HepG2 (cell line): ENCODE data around the gene NAXD. TPM values are rescaled to one million over a fixed set of nuclear protein-coding genes. Genes with fewer than 3 reads are reported as not detected.
A peak's percentile ranks its signal among the peaks of the same experiment; 100 is the strongest.

Source experiments
- ATAC-seq: fragments of 200-7000 bp; cut with Tn5 transposase; 3 replicates; pipeline ENCODE4 v1.9.1; 2020; ENCODE audit warnings: mild to moderate bottlenecking, moderate library complexity
- BruUV-seq: library from RNA; stranded (reverse); fragments of 400-500 nt; replicated peaks from 2 replicates; lab custom pipeline; 2021; lab: Mats Ljungman, UMichigan
- CTCF ChIA-PET: fragments of 300-600 bp; formaldehyde crosslinking; extraction: SDS; loops from one replicate; lab custom pipeline; 2021; ENCODE audit warnings: low total read pairs, inconsistent platforms, low intra/inter-chr PET ratio; lab: Yijun Ruan, JAX
- POLR2A ChIA-PET: fragments of 350-600 bp; sonication (Branson Sonifier 250); formaldehyde crosslinking; loops from one replicate; lab custom pipeline; 2020; ENCODE audit warnings: antibody characterized with exemption, inconsistent platforms; lab: Yijun Ruan, JAX
- DNase-seq: peaks from one replicate; pipeline ENCODE4 v3.0.0-alpha.2; 2015; ENCODE audit warnings: low spot score
- FAIRE-seq: peaks from 3 replicates; lab custom pipeline; 2011; peaks lifted over from hg19 to GRCh38; lab: Jason Lieb, UNC
- H2AFZ ChIP-seq: one replicate; pipeline ENCODE4 v1.6.1; 2011; ENCODE audit warnings: low read length, inconsistent platforms
- H3K27ac ChIP-seq: fragments of 300-600 bp; 3 replicates; pipeline ENCODE4 v1.8.0; 2011; ENCODE audit warnings: mixed run types, mild to moderate bottlenecking, mixed read lengths, low read length, inconsistent platforms; ENCODE audit not compliant: insufficient read depth; ENCODE audit errors: extremely low read length
- H3K27me3 ChIP-seq, 2 experiments: fragments of 200-600 bp in 1 of 2; 2 replicates in 1 of 2; 3 replicates in 1 of 2; pipeline versions ENCODE4 v1.6.0 to v1.8.0; 2011; ENCODE audit warnings: low read length in 2 of 2, mild to moderate bottlenecking in 2 of 2, moderate library complexity in 2 of 2, inconsistent platforms in 1 of 2; ENCODE audit not compliant: insufficient read depth in 2 of 2, control insufficient read depth in 1 of 2
- H3K36me3 ChIP-seq, 2 experiments: fragments of 200-600 bp in 1 of 2; replicated peaks in 1 of 2; 2 replicates in 1 of 2; 3 replicates in 1 of 2; pipeline versions ENCODE4 v1.5.1 to v1.8.0; 2011; ENCODE audit warnings: low read length in 2 of 2, inconsistent platforms in 1 of 2; ENCODE audit not compliant: insufficient read depth in 2 of 2, control insufficient read depth in 1 of 2
- H3K4me1 ChIP-seq: 2 replicates; pipeline ENCODE4 v1.5.1; 2012; ENCODE audit warnings: low read length, inconsistent platforms; ENCODE audit not compliant: insufficient read depth
- H3K4me2 ChIP-seq: 2 replicates; pipeline ENCODE4 v1.6.0; 2011; ENCODE audit warnings: low read depth, low read length, inconsistent platforms
- H3K4me3 ChIP-seq, 3 experiments: fragments of 200-600 bp in 1 of 3; sonication (generic), shearing (Covaris generic) in 1 of 3; replicated peaks in 1 of 3; 2 replicates each; pipeline ENCODE4 v1.5.1; 2011 to 2016; ENCODE audit warnings: low read length in 3 of 3, inconsistent platforms in 2 of 3, low read depth in 2 of 3, mild to moderate bottlenecking in 2 of 3, control low read depth in 1 of 3, mixed read lengths in 1 of 3; ENCODE audit not compliant: insufficient read depth in 1 of 3
- H3K79me2 ChIP-seq: one replicate; pipeline ENCODE4 v1.6.1; 2011; ENCODE audit warnings: low read length, inconsistent platforms; ENCODE audit not compliant: insufficient read depth
- H3K9ac ChIP-seq: 2 replicates; pipeline ENCODE4 v1.6.0; 2011; ENCODE audit warnings: mild to moderate bottlenecking, low read depth, low read length, inconsistent platforms; ENCODE audit not compliant: insufficient read depth
- H3K9me3 ChIP-seq: 2 replicates; pipeline ENCODE4 v1.5.1; 2012; ENCODE audit warnings: mild to moderate bottlenecking, low read length
- H4K20me1 ChIP-seq: 2 replicates; pipeline ENCODE4 v1.6.0; 2011; ENCODE audit warnings: inconsistent platforms, mild to moderate bottlenecking, low read length, moderate library complexity; ENCODE audit not compliant: insufficient read depth
- HDAC1 ChIP-seq: sonication (generic); formaldehyde crosslinking; IDR thresholded peaks from 2 replicates; pipeline ENCODE4 v1.5.1; 2020; ENCODE audit warnings: mild to moderate bottlenecking, missing genetic modification reagents
- ZBTB40 ChIP-seq, 2 experiments: fragments of 450-650 bp in 1 of 2; sonication (generic) in 1 of 2; formaldehyde crosslinking in 1 of 2; IDR thresholded peaks; 2 replicates each; pipeline versions ENCODE4 v1.6.1 to v1.8.0; 2016 to 2022; ENCODE audit warnings: antibody characterized with exemption in 1 of 2, mild to moderate bottlenecking in 1 of 2, missing genetic modification reagents in 1 of 2
- ZNF12 ChIP-seq: sonication (generic); formaldehyde crosslinking; IDR thresholded peaks from 2 replicates; pipeline ENCODE4 v1.5.0; 2020; ENCODE audit warnings: missing genetic modification reagents
- ZNF460 ChIP-seq: sonication (generic); formaldehyde crosslinking; IDR thresholded peaks from 2 replicates; pipeline ENCODE4 v1.5.1; 2020; ENCODE audit warnings: missing genetic modification reagents, mild to moderate bottlenecking, borderline replicate concordance
- WGBS: methylation state at CpG from one replicate; pipeline ENCODE4 v1.1.6; 2017; ENCODE audit warnings: low lambda C conversion rate; 5-methylcytosine and 5-hydroxymethylcytosine counted together
- in situ Hi-C: cut with HindIII; loops from 2 replicates; pipeline ENCODE4 v1.10.0; 2017; ENCODE audit warnings: low pct_unique_long_range_greater_than_20kb; ENCODE audit not compliant: extremely low pct_ligation_motif_present
- intact Hi-C: fragments of 100-400 bp; cut with micrococcal nuclease; formaldehyde crosslinking; loops from one replicate; pipeline ENCODE4 v1.10.0; 2022; ENCODE audit not compliant: unreplicated experiment
- polyA plus RNA-seq, 8 experiments: library from polyadenylated mRNA; depleted of rRNA in 3 of 8; stranded (reverse) in 7 of 8; unstranded in 1 of 8; fragments of >200 nt; fragmentation: Illumina TruSeq in 4 of 8; extraction: Trizol in 4 of 8; gene quantifications; 2 replicates each; pipeline versions ENCODE4 v1.2.1 to v1.2.3, GENCODE V29; 2011 to 2016; ENCODE audit warnings: low read depth in 4 of 8, missing spikeins in 1 of 8, mixed read lengths in 1 of 8; ENCODE audit not compliant: insufficient read depth in 1 of 8
- total RNA-seq, 5 experiments: library from RNA; depleted of rRNA; stranded (reverse); fragments of >200 nt; fragmentation: Illumina TruSeq; extraction: Trizol; gene quantifications; 2 replicates each; pipeline ENCODE4 v1.2.3, GENCODE V29; 2016; ENCODE audit warnings: low read depth in 1 of 5
- TF ChIP-seq, protein P1 (sequence below): sonication (generic); formaldehyde crosslinking; IDR thresholded peaks from 2 replicates; pipeline ENCODE4 v1.5.0; 2020; ENCODE audit warnings: mild to moderate bottlenecking, missing genetic modification reagents

Gene NAXD
- total and polyA plus RNA-seq, 2 of the 13 experiments (the other 11 are each of a cell fraction or from before 2014, with no cell fraction given), result 19.0 to 23.2 TPM

DNA sequence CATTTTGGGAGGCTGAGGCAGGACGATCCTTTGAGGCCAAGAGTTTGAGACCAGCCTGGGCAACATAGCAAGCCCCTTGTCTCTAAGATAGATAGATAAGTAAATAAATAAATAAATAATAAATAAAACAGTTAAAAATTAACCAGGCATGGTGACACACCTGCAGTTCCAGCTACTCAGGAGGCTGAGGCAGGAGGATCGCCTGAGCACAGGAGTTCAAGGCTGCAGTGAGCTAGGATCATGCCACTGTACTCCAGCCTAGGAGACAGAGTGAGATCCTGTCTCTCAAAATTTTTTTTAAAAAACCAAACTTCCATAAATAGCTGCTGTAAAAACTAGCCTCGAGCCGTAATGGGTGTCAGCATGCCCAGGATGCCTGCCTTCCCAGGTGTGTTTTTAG, 14.4 kb upstream of the NAXD start:
- CTCF ChIA-PET, result no interaction called here
- no peak overlapping the region for H3K9ac ChIP-seq
- H3K36me3 ChIP-seq, result no peaks in the 10 kb centered on the region
- no peak for FAIRE-seq
- in situ Hi-C loops (no loop called here), intact Hi-C loops (no loop called here)
- peak overlapping the region in 2 of 3 experiments; percentile 25 to 49; a peak in 3 of 6 replicates for H3K4me3 ChIP-seq
- ATAC-seq, result no peak
- H3K79me2 ChIP-seq, result no peaks in the 10 kb centered on the region
- peaks cover 33% of the 10 kb centered on the region for H3K4me1 ChIP-seq
- H3K27me3 ChIP-seq, result no peaks in the 10 kb centered on the region
- POLR2A ChIA-PET, result interaction anchor here (0.6 to 2.4 kb wide), 2 partner anchors 14 to 83 kb away, joined by 3 to 10 read pairs; partner anchors contain the start of gene NAXD
- no peaks in the 10 kb centered on the region for H3K9me3 ChIP-seq
- no peak for DNase-seq
- H3K27ac ChIP-seq, result no peak overlapping the region
- H4K20me1 ChIP-seq, result no peaks in the 10 kb centered on the region
- no peak overlapping the region for H2AFZ ChIP-seq
- 0 out of 2 replicates have a peak, but pooled peaks have one; percentile 5 for TF ChIP-seq HDAC1 (CRISPR knock-in tag)
- no peak for TF ChIP-seq ZNF12 (CRISPR knock-in tag)
- TF ChIP-seq, protein P1, sequence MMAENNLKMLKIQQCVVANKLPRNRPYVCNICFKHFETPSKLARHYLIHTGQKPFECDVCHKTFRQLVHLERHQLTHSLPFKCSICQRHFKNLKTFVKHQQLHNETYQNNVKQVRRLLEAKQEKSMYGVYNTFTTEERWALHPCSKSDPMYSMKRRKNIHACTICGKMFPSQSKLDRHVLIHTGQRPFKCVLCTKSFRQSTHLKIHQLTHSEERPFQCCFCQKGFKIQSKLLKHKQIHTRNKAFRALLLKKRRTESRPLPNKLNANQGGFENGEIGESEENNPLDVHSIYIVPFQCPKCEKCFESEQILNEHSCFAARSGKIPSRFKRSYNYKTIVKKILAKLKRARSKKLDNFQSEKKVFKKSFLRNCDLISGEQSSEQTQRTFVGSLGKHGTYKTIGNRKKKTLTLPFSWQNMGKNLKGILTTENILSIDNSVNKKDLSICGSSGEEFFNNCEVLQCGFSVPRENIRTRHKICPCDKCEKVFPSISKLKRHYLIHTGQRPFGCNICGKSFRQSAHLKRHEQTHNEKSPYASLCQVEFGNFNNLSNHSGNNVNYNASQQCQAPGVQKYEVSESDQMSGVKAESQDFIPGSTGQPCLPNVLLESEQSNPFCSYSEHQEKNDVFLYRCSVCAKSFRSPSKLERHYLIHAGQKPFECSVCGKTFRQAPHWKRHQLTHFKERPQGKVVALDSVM (CRISPR knock-in tag), result peak; percentile 85
- BruUV-seq, result no TSS peak
- 0% methylated on average over 2 of the region's 4 CpGs for WGBS
- peak overlapping the region; percentile 70 for H3K4me2 ChIP-seq

DNA sequence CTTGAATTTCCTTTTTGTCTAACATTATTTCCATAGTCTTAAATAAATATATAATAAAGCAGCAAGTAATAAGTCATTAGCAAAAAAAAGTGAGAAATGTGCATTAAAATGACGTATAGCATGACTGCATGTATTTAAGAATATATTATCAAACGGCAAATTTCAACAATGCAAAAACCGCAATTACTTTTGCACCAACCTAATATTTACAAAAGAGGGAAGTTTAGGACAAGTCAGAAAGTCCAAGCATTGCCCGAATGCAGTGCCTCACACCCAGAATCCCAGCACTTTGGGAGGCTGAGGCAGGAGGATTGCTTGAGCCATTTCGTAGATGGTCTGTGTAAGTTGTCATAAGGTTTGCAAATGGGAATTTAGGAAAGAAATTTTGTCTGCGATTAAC, 10.2 kb upstream of the NAXD start:
- no peak overlapping the region for H3K4me3 ChIP-seq
- H3K79me2 ChIP-seq, result no peaks in the 10 kb centered on the region
- ChIA-PET CTCF (no interaction called here), POLR2A (no interaction called here)
- no peak overlapping the region for H3K9ac ChIP-seq
- intact Hi-C loops, result no loop called here
- no TSS peak for BruUV-seq
- no peak for FAIRE-seq
- no peak overlapping the region for H2AFZ ChIP-seq
- WGBS, result 51% methylated on average over 6 of the region's 6 CpGs
- H3K4me2 ChIP-seq, result no peak overlapping the region
- no peaks in the 10 kb centered on the region for H3K9me3 ChIP-seq
- peaks cover 25% of the 10 kb centered on the region for H3K4me1 ChIP-seq
- in situ Hi-C loops, result no loop called here
- no peaks in the 10 kb centered on the region for H3K27me3 ChIP-seq
- H3K27ac ChIP-seq, result no peak overlapping the region
- TF ChIP-seq ZNF460 (CRISPR knock-in tag) (no peak), ZBTB40 (IDR thresholded peaks at IDR 0.05) (peak; percentile 86), ZBTB40 (CRISPR knock-in tag; IDR thresholded peaks at IDR 0.05) (no peak)
- H3K36me3 ChIP-seq, result no peaks in the 10 kb centered on the region
- H4K20me1 ChIP-seq, result no peaks in the 10 kb centered on the region
- DNase-seq, result no peak
- no peak for ATAC-seq
